GM12878 (cell line): ENCODE data around the gene SRSF3. TPM values are rescaled to one million over a fixed set of nuclear protein-coding genes. Genes with fewer than 3 reads are reported as not detected.

Experiments
- ATAC-seq: fragments of 200-7000 bp; cut with Tn5 transposase; 3 replicates; pipeline ENCODE4 v1.9.1; 2020; ENCODE audit warnings: mild to moderate bottlenecking, moderate library complexity
- BruUV-seq: library from RNA; stranded (reverse); fragments of 400-500 nt; replicated peaks from 2 replicates; lab custom pipeline; 2021; lab: Mats Ljungman, UMichigan
- CTCF ChIA-PET: fragments of 300-600 bp; sonication (Branson Sonifier 250); formaldehyde crosslinking; extraction: SDS; loops from one replicate; lab custom pipeline; 2021; ENCODE audit warnings: inconsistent platforms; lab: Yijun Ruan, JAX
- POLR2A ChIA-PET: fragments of 350-600 bp; formaldehyde crosslinking; extraction: SDS; loops from one replicate; lab custom pipeline; 2021; ENCODE audit warnings: inconsistent platforms; lab: Charles Lee
- RAD21 ChIA-PET: fragments of 300-600 bp; sonication (Branson Sonifier 250); formaldehyde crosslinking; loops from one replicate; lab custom pipeline; 2023; ENCODE audit warnings: antibody characterized with exemption; ENCODE audit not compliant: unreplicated experiment; lab: Charles Lee
- SMC1A ChIA-PET: fragments of 300-600 bp; sonication (Branson Sonifier 250); formaldehyde crosslinking; loops from one replicate; lab custom pipeline; 2023; ENCODE audit not compliant: unreplicated experiment, uncharacterized antibody; lab: Charles Lee
- DNase-seq: peaks from one replicate; pipeline ENCODE4 v3.0.0-alpha.2; 2011; ENCODE audit warnings: low read depth, low spot score
- FAIRE-seq: peaks from 3 replicates; lab custom pipeline; 2011; peaks lifted over from hg19 to GRCh38; lab: Jason Lieb, UNC
- H2AFZ ChIP-seq: 2 replicates; pipeline ENCODE4 v1.6.0; 2011; ENCODE audit warnings: low read depth, low read length, control low read depth; ENCODE audit not compliant: control insufficient read depth
- H3K27ac ChIP-seq: 2 replicates; pipeline ENCODE4 v1.5.1; 2011; ENCODE audit warnings: control low read depth; ENCODE audit not compliant: control insufficient read depth, insufficient read depth
- H3K27me3 ChIP-seq, 2 experiments: replicated peaks in 1 of 2; 2 replicates each; pipeline versions ENCODE4 v1.6.0 to v1.6.1; 2011; ENCODE audit warnings: low read length in 1 of 2; ENCODE audit not compliant: control insufficient read depth in 2 of 2, insufficient read depth in 2 of 2
- H3K36me3 ChIP-seq, 2 experiments: 2 replicates each; pipeline ENCODE4 v1.5.1; 2011; ENCODE audit warnings: low read length in 1 of 2; ENCODE audit not compliant: control insufficient read depth in 2 of 2, insufficient read depth in 2 of 2
- H3K4me1 ChIP-seq: 2 replicates; pipeline ENCODE4 v1.6.1; 2011; ENCODE audit warnings: mild to moderate bottlenecking, low read length, moderate library complexity, mixed read lengths; ENCODE audit not compliant: control insufficient read depth, insufficient read depth
- H3K4me2 ChIP-seq: 2 replicates; pipeline ENCODE4 v1.6.0; 2011; ENCODE audit warnings: control low read depth; ENCODE audit not compliant: control insufficient read depth, insufficient read depth
- H3K4me3 ChIP-seq: fragments of 200-600 bp; sonication (generic); 2 replicates; pipeline ENCODE4 v1.5.1; 2016
- H3K79me2 ChIP-seq: 2 replicates; pipeline ENCODE4 v1.6.0; 2011; ENCODE audit warnings: low read length; ENCODE audit not compliant: control insufficient read depth, insufficient read depth
- H3K9ac ChIP-seq: 2 replicates; pipeline ENCODE4 v1.8.0; 2011; ENCODE audit warnings: low read length, control low read depth, mixed read lengths; ENCODE audit not compliant: control insufficient read depth, insufficient read depth
- H3K9me3 ChIP-seq: replicated peaks from 3 replicates; pipeline ENCODE4 v1.5.1; 2011; ENCODE audit warnings: mild to moderate bottlenecking, low read length; ENCODE audit not compliant: control insufficient read depth, insufficient read depth
- H4K20me1 ChIP-seq: 2 replicates; pipeline ENCODE4 v1.6.0; 2011; ENCODE audit not compliant: control insufficient read depth, insufficient read depth
- BHLHE40 ChIP-seq, 2 experiments: fragments of 450-650 bp in 1 of 2; IDR thresholded peaks; 2 replicates each; pipeline ENCODE4 v1.6.1; 2011 to 2017; ENCODE audit warnings: low read depth in 2 of 2, borderline replicate concordance in 1 of 2, improper control_type of control experiment in 1 of 2, low read length in 1 of 2, mild to moderate bottlenecking in 1 of 2
- CHD1 ChIP-seq: IDR thresholded peaks from 2 replicates; pipeline ENCODE4 v1.6.1; 2012; ENCODE audit warnings: low read depth, low read length, improper control_type of control experiment
- CHD2 ChIP-seq: IDR thresholded peaks from 2 replicates; pipeline ENCODE4 v1.6.1; 2011; ENCODE audit warnings: low read depth, low read length, improper control_type of control experiment, borderline replicate concordance
- E4F1 ChIP-seq: fragments of 450-650 bp; IDR thresholded peaks from 2 replicates; pipeline ENCODE4 v1.6.1; 2018; ENCODE audit warnings: borderline replicate concordance, mild to moderate bottlenecking; ENCODE audit not compliant: partially characterized antibody
- EED ChIP-seq: sonication (generic); IDR thresholded peaks from 2 replicates; pipeline ENCODE4 v1.6.1; 2016; ENCODE audit warnings: antibody characterized with exemption, low read depth
- GABPA ChIP-seq: IDR thresholded peaks from 2 replicates; pipeline ENCODE4 v1.6.1; 2014; ENCODE audit warnings: antibody characterized with exemption, low read depth, mild to moderate bottlenecking, inconsistent platforms
- HDGF ChIP-seq: fragments of 450-650 bp; IDR thresholded peaks from 2 replicates; pipeline ENCODE4 v1.6.1; 2016; ENCODE audit warnings: antibody characterized with exemption
- KLF5 ChIP-seq: fragments of 450-650 bp; IDR thresholded peaks from 2 replicates; pipeline ENCODE4 v1.6.1; 2014; ENCODE audit warnings: mild to moderate bottlenecking; ENCODE audit not compliant: partially characterized antibody
- MXI1 ChIP-seq: fragments of 150-350 bp; IDR thresholded peaks from 2 replicates; pipeline ENCODE4 v1.6.1; 2011; ENCODE audit warnings: low read depth, mild to moderate bottlenecking, inconsistent platforms, low read length, improper control_type of control experiment
- TAF1 ChIP-seq: IDR thresholded peaks from 2 replicates; pipeline ENCODE4 v1.6.1; 2011; ENCODE audit warnings: mild to moderate bottlenecking, low read depth, low read length, borderline replicate concordance
- ZNF687 ChIP-seq: fragments of 450-650 bp; IDR thresholded peaks from 2 replicates; pipeline ENCODE4 v1.6.1; 2017; ENCODE audit warnings: mild to moderate bottlenecking, moderate library complexity
- WGBS: methylation state at CpG from one replicate; pipeline ENCODE4 v1.1.6; 2016; ENCODE audit warnings: low lambda C conversion rate; ENCODE audit not compliant: insufficient replicate concordance, insufficient coverage; ENCODE audit errors: missing lambda C conversion rate; 5-methylcytosine and 5-hydroxymethylcytosine counted together
- in situ Hi-C: fragments of 300-500 bp; cut with MboI; formaldehyde crosslinking; loops from 9 replicates; pipeline ENCODE4 v1.14.3; 2018; ENCODE audit warnings: mixed read lengths
- intact Hi-C: fragments of 100-400 bp; cut with micrococcal nuclease; formaldehyde crosslinking; loops from one replicate; pipeline ENCODE4 v1.14.2; 2022; ENCODE audit not compliant: unreplicated experiment
- polyA plus RNA-seq, 11 experiments: library from polyadenylated mRNA; depleted of rRNA in 4 of 11; unstranded in 6 of 11; stranded (reverse) in 5 of 11; fragments of >200 nt; fragmentation: Nextera tagmentation in 4 of 11; fragmentation: Illumina TruSeq in 1 of 11; extraction: Ambion mirVana in 4 of 11; extraction: Trizol in 1 of 11; gene quantifications; 1 replicate in 1 of 11; 2 replicates in 10 of 11; pipeline versions ENCODE4 v1.2.1 to v1.2.3, GENCODE V29; 2011 to 2016; ENCODE audit warnings: inconsistent platforms in 2 of 11, missing spikeins in 2 of 11, low read depth in 1 of 11
- total RNA-seq, 4 experiments: library from RNA; depleted of rRNA in 3 of 4; stranded (reverse); fragments of >200 nt in 3 of 4; fragmentation: Illumina TruSeq in 1 of 4; extraction: Trizol in 1 of 4; gene quantifications; 2 replicates each; pipeline versions ENCODE4 v1.2.1 to v1.2.3, GENCODE V29; 2013 to 2021
- TF ChIP-seq, protein P1 (sequence below): IDR thresholded peaks from 2 replicates; pipeline ENCODE4 v1.6.1; 2011; ENCODE audit warnings: low read depth, low read length, improper control_type of control experiment, borderline replicate concordance
- TF ChIP-seq, protein P2 (sequence below): IDR thresholded peaks from 2 replicates; pipeline ENCODE4 v1.6.1; 2012; ENCODE audit warnings: low read length, inconsistent platforms

SRSF3 gene
- total and polyA plus RNA-seq, 10 of the 15 experiments (the other 5 are each of a cell fraction or from before 2014, with no cell fraction given), result 195 to 1,377 (median 493) TPM

DNA sequence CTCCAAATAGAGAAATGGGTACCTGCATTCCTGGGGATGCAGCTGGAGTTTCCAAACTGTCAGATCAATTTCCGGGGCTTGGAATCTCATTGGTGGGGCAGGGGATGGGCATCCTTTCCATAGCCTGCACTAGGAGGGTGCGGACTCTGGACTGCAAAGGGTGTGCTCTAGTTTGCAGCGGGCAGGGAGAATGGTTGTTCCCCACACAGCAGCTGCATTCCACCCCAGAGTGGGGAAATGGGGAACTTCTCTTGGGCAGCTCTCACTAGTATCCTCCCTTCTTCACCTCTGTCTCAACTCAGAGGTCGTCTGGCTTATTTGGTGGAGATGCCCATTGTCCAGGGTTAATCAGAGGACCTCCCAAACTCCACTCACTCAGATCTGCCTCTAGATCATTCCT is 49.8 kb downstream of the SRSF3 start (continued):
- TF ChIP-seq CHD1 (no peak), MXI1 (no peak), CHD2 (no peak), E4F1 (no peak), KLF5 (no peak), TAF1 (no peak), BHLHE40 (IDR thresholded peaks at IDR 0.05; ENCODE audit: borderline replicate concordance in 1 of 2, low read depth in 2 of 2, low read length in 1 of 2) (no peak)
- TF ChIP-seq, protein P1, sequence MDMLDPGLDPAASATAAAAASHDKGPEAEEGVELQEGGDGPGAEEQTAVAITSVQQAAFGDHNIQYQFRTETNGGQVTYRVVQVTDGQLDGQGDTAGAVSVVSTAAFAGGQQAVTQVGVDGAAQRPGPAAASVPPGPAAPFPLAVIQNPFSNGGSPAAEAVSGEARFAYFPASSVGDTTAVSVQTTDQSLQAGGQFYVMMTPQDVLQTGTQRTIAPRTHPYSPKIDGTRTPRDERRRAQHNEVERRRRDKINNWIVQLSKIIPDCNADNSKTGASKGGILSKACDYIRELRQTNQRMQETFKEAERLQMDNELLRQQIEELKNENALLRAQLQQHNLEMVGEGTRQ, result no peak

GRCh38 chr6:36649086-36649485 is 54.9 kb downstream of the SRSF3 start:
- ChIA-PET RAD21 (interaction anchor here (0.9 to 5.1 kb wide), 2 partner anchors 17 to 30 kb away, joined by 3 to 29 read pairs; partner anchors contain the start of gene CDKN1A), SMC1A (interaction anchor here (0.8 to 16.7 kb wide), 2 partner anchors 11 to 21 kb away, joined by 3 to 240 read pairs; partner anchors contain the start of gene CDKN1A), CTCF (interaction anchor here (1.3 to 3.7 kb wide), 6 partner anchors 13 to 34 kb away, joined by 3 to 23 read pairs (median 6); no protein-coding TSS in a partner anchor), POLR2A (interaction anchor here (0.6 to 11.8 kb wide), 4 partner anchors 18 to 44 kb away, joined by 3 to 104 read pairs (median 40); partner anchors contain the start of gene CDKN1A)
- no peak overlapping the region for H3K9ac ChIP-seq
- H3K27ac ChIP-seq, result no peak overlapping the region
- DNase-seq (no peak), ATAC-seq (no peak), FAIRE-seq (no peak)
- 78% methylated on average over 3 of the region's 3 CpGs for WGBS
- H3K27me3 ChIP-seq, result no peaks in the 10 kb centered on the region
- BruUV-seq, result no TSS peak
- no peaks in the 10 kb centered on the region for H4K20me1 ChIP-seq
- intact Hi-C loops (no loop called here), in situ Hi-C loops (no loop called here)
- peaks cover 37% of the 10 kb centered on the region for H3K4me1 ChIP-seq
- H3K9me3 ChIP-seq, result no peaks in the 10 kb centered on the region
- H3K4me3 ChIP-seq, result no peak overlapping the region
- no peaks in the 10 kb centered on the region for H3K79me2 ChIP-seq
- H3K4me2 ChIP-seq, result no peak overlapping the region
- no peak overlapping the region for H2AFZ ChIP-seq
- no peaks in the 10 kb centered on the region for H3K36me3 ChIP-seq
- no peak for TF ChIP-seq GABPA
- TF ChIP-seq, protein P2, sequence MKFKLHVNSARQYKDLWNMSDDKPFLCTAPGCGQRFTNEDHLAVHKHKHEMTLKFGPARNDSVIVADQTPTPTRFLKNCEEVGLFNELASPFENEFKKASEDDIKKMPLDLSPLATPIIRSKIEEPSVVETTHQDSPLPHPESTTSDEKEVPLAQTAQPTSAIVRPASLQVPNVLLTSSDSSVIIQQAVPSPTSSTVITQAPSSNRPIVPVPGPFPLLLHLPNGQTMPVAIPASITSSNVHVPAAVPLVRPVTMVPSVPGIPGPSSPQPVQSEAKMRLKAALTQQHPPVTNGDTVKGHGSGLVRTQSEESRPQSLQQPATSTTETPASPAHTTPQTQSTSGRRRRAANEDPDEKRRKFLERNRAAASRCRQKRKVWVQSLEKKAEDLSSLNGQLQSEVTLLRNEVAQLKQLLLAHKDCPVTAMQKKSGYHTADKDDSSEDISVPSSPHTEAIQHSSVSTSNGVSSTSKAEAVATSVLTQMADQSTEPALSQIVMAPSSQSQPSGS, result no peak
- no peak for TF ChIP-seq HDGF
- TF ChIP-seq EED, result no peak
- no peak for TF ChIP-seq ZNF687
